Activated CD8-positive, alpha-beta memory T cell treated with anti-CD3 and anti-CD28 coated beads, Interleukin-2, amount 10 ng/mL, durations not matched to agents 7 days and 5 days (primary cell): ENCODE results near the gene SPAG4. TPM values are rescaled to one million over a fixed set of nuclear protein-coding genes. Genes with fewer than 3 reads are reported as not detected.

Experiments
- ATAC-seq: fragments of 150-1000 bp; cut with Tn5 transposase; one replicate; pipeline ENCODE4 v1.10.0; 2021; ENCODE audit warnings: moderate library complexity
- CTCF ChIA-PET: fragments of 350-600 bp; sonication (Branson Sonifier 250); formaldehyde crosslinking; loops from one replicate; lab custom pipeline; 2021; ENCODE audit warnings: antibody characterized with exemption; lab: Charles Lee
- DNase-seq: peaks from one replicate; pipeline ENCODE4 v3.0.0-alpha.2; 2020
- H3K27ac Mint-ChIP-seq: one replicate; pipeline ENCODE4 v1.8.0; 2021; ENCODE audit warnings: mild to moderate bottlenecking, mixed read lengths
- H3K27me3 Mint-ChIP-seq: one replicate; pipeline ENCODE4 v1.8.0; 2021; ENCODE audit warnings: mixed read lengths
- H3K36me3 Mint-ChIP-seq: one replicate; pipeline ENCODE4 v1.8.0; 2021; ENCODE audit warnings: mild to moderate bottlenecking, mixed read lengths
- H3K4me1 Mint-ChIP-seq: one replicate; pipeline ENCODE4 v1.8.0; 2021; ENCODE audit warnings: mixed read lengths
- H3K4me3 Mint-ChIP-seq: one replicate; pipeline ENCODE4 v1.8.0; 2021; ENCODE audit warnings: mild to moderate bottlenecking, moderate library complexity, mixed read lengths
- H3K9me3 Mint-ChIP-seq: one replicate; pipeline ENCODE4 v1.8.0; 2022; ENCODE audit warnings: low read depth, mixed read lengths
- total RNA-seq, 2 experiments: library from RNA; stranded (reverse); gene quantifications; one replicate each; pipeline ENCODE4 v1.2.3, GENCODE V29; 2021

Gene SPAG4
- total RNA-seq, 2 experiments from 2014 or later: 4.3 to 5.2 TPM

GRCh38 chr20:35637276-35637675 is 21.6 kb downstream of the SPAG4 start:
- CTCF ChIA-PET: interaction anchor here (2.4 kb wide), 1 partner anchor 17 kb away, joined by 9 read pairs; no protein-coding TSS in a partner anchor
- H3K36me3 Mint-ChIP-seq: peaks cover 4% of the 10 kb centered on the region
- no peak overlapping the region for H3K27ac Mint-ChIP-seq

GRCh38 chr20:35638751-35639150 is 23.1 kb downstream of the SPAG4 start:
- peaks cover 31% of the 10 kb centered on the region for H3K4me1 Mint-ChIP-seq
- DNase-seq (no peak), ATAC-seq (no peak)
- CTCF ChIA-PET: interaction anchor here (0.8 to 2.4 kb wide), 2 partner anchors 13 to 19 kb away, joined by 3 to 9 read pairs; no protein-coding TSS in a partner anchor
- H3K27ac Mint-ChIP-seq: no peak overlapping the region
- H3K27me3 Mint-ChIP-seq: no peaks in the 10 kb centered on the region
- H3K36me3 Mint-ChIP-seq: peaks cover 4% of the 10 kb centered on the region
- no peaks in the 10 kb centered on the region for H3K9me3 Mint-ChIP-seq
- no peak overlapping the region for H3K4me3 Mint-ChIP-seq

More at GRCh38 chr20:35637276-35637675, 21.6 kb downstream of the SPAG4 start:
- DNase-seq (no peak), ATAC-seq (no peak)
- Mint-ChIP-seq H3K4me1 (peaks cover 22% of the 10 kb centered on the region), H3K4me3 (no peak overlapping the region), H3K27me3 (no peaks in the 10 kb centered on the region), H3K9me3 (no peaks in the 10 kb centered on the region)

DNA sequence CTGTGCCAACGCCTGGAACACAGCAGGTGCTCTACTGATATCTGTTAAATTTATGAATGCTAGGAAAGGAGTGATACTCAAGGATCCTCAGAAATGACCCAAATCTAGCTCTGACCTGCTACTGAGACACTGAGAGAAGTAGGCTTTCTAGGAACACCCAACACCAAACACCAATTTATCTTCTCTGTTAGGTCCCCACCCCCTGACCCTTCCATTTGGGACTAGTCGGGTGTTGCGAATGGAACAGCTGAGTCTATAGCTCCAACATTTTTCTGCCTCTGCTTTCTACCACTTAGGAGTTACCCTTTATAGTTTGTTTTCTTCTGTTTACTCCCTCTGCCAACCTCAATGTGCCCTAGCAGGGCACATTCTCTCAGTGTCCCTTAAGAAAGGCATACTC is 25.1 kb downstream of the SPAG4 start:
- DNase-seq (no peak), ATAC-seq (no peak)
- no peak overlapping the region for H3K27ac Mint-ChIP-seq
- no peaks in the 10 kb centered on the region for H3K9me3 Mint-ChIP-seq
- H3K27me3 Mint-ChIP-seq: no peaks in the 10 kb centered on the region
- CTCF ChIA-PET: no interaction called here
- H3K4me3 Mint-ChIP-seq: no peak overlapping the region
- peaks cover 44% of the 10 kb centered on the region for H3K4me1 Mint-ChIP-seq
- H3K36me3 Mint-ChIP-seq: peaks cover 2% of the 10 kb centered on the region

- H3K27ac Mint-ChIP-seq: no peak overlapping the region
- H3K4me1 Mint-ChIP-seq: peaks cover 52% of the 10 kb centered on the region
- peaks cover 2% of the 10 kb centered on the region for H3K36me3 Mint-ChIP-seq
- no peaks in the 10 kb centered on the region for H3K9me3 Mint-ChIP-seq
- no peaks in the 10 kb centered on the region for H3K27me3 Mint-ChIP-seq
- no peak overlapping the region for H3K4me3 Mint-ChIP-seq
- CTCF ChIA-PET: interaction anchor here (0.6 kb wide), 1 partner anchor 166 kb away, joined by 4 read pairs; no protein-coding TSS in a partner anchor
- no peak for DNase-seq
- no peak for ATAC-seq
These were observed 26.1 kb downstream of the SPAG4 start for GRCh38 chr20:35641743-35642142.

- peaks cover 55% of the 10 kb centered on the region for H3K4me1 Mint-ChIP-seq
- ATAC-seq (no peak), DNase-seq (no peak)
- no peaks in the 10 kb centered on the region for H3K27me3 Mint-ChIP-seq
- CTCF ChIA-PET: no interaction called here
- peaks cover 7% of the 10 kb centered on the region for H3K36me3 Mint-ChIP-seq
- no peak overlapping the region for H3K4me3 Mint-ChIP-seq
- H3K27ac Mint-ChIP-seq: no peak overlapping the region
- H3K9me3 Mint-ChIP-seq: no peaks in the 10 kb centered on the region
These were observed 27.4 kb downstream of the SPAG4 start for GRCh38 chr20:35643045-35643444.

DNA sequence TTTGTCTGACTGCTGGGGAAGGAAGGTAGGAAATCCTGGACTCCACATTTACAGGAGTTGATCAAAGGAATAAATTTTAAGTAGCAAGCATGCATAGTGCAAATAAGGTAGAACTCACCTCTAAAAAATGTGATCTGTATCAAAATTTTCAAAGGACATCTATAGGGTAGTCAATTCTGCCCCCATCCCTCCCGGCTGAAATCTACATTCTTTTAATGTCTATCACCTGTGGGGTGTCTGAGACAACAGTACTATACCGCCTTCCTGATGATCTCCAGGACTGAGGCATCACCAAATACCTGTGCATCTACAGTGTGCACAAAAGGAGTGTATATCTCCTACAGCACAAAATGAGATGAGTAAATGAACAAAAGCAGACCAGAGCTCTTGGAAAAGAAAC is 29.2 kb downstream of the SPAG4 start:
- peaks cover 22% of the 10 kb centered on the region for H3K36me3 Mint-ChIP-seq
- H3K27me3 Mint-ChIP-seq: no peaks in the 10 kb centered on the region
- ATAC-seq (no peak), DNase-seq (no peak)
- H3K4me1 Mint-ChIP-seq: peaks cover 59% of the 10 kb centered on the region
- CTCF ChIA-PET: no interaction called here
- H3K9me3 Mint-ChIP-seq: no peaks in the 10 kb centered on the region
- peak overlapping the region; percentile 0 for H3K27ac Mint-ChIP-seq
- no peak overlapping the region for H3K4me3 Mint-ChIP-seq

GRCh38 chr20:35648836-35649235 is 33.2 kb downstream of the SPAG4 start:
- H3K4me1 Mint-ChIP-seq: peaks cover 51% of the 10 kb centered on the region
- CTCF ChIA-PET: interaction anchor here (1.8 kb wide), 1 partner anchor 30 kb away, joined by 5 read pairs; no protein-coding TSS in a partner anchor
- no peaks in the 10 kb centered on the region for H3K27me3 Mint-ChIP-seq
- no peak overlapping the region for H3K4me3 Mint-ChIP-seq
- DNase-seq (no peak), ATAC-seq (no peak)
- peak overlapping the region; percentile 2 for H3K27ac Mint-ChIP-seq
- no peaks in the 10 kb centered on the region for H3K9me3 Mint-ChIP-seq
- peaks cover 39% of the 10 kb centered on the region for H3K36me3 Mint-ChIP-seq

DNA sequence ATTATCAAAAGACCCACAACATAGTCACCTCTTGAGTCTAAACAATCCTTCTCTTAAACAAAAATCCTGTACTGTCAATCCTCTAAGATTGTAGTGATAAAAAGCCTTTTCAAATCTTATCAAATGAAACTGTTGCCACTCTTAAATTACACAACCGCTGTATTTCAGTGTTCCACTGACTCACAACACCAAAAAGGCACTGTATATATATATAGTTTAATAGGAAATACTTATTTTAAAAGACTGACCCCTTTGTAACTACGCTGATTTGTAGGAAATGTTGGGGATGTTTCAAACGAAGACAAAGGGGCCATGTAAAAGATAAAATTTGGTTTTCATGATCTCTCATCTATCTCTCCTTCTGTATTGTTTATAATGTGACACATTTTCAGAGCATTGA is 35.0 kb downstream of the SPAG4 start:
- Mint-ChIP-seq H3K27ac (peak overlapping the region; percentile 37), H3K9me3 (no peaks in the 10 kb centered on the region), H3K4me1 (peaks cover 37% of the 10 kb centered on the region), H3K27me3 (no peaks in the 10 kb centered on the region), H3K4me3 (no peak overlapping the region), H3K36me3 (peaks cover 39% of the 10 kb centered on the region)
- ATAC-seq (no peak), DNase-seq (no peak)
- CTCF ChIA-PET: no interaction called here

DNA sequence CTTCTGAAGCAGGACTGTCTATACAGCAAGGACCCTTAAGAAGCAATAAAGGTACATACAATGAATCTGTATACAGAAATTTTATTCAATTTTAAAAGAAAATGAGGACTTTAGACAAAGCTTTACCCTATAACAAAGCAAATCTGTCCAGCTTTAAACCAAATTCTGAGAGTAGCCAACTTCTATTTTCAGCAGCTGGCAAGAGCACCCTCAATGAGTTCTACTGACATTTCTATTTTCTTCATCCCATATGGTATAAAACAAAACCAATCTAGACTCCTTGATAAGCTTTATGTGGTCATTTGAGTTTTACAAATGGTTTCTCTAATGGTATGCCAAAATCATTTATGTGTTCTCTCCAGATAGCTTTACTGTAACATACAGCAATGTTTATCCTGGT is 36.3 kb downstream of the SPAG4 start:
- Mint-ChIP-seq H3K4me3 (no peak overlapping the region), H3K36me3 (peaks cover 43% of the 10 kb centered on the region), H3K27me3 (no peaks in the 10 kb centered on the region), H3K27ac (no peak overlapping the region), H3K4me1 (peaks cover 29% of the 10 kb centered on the region), H3K9me3 (no peaks in the 10 kb centered on the region)
- CTCF ChIA-PET: interaction anchor here (0.6 to 1.0 kb wide), 4 partner anchors 9 to 112 kb away, joined by 3 to 5 read pairs (median 3); no protein-coding TSS in a partner anchor
- ATAC-seq (no peak), DNase-seq (no peak)

GRCh38 chr20:35652641-35653429 is 37.2 kb downstream of the SPAG4 start:
- Mint-ChIP-seq H3K9me3 (no peaks in the 10 kb centered on the region), H3K4me3 (no peak overlapping the region), H3K27ac (no peak overlapping the region), H3K36me3 (peaks cover 44% of the 10 kb centered on the region), H3K27me3 (no peaks in the 10 kb centered on the region), H3K4me1 (peaks cover 31% of the 10 kb centered on the region)
- DNase-seq (no peak), ATAC-seq (no peak)
- CTCF ChIA-PET: interaction anchor here (1.0 kb wide), 1 partner anchor 15 kb away, joined by 3 read pairs; no protein-coding TSS in a partner anchor

DNA sequence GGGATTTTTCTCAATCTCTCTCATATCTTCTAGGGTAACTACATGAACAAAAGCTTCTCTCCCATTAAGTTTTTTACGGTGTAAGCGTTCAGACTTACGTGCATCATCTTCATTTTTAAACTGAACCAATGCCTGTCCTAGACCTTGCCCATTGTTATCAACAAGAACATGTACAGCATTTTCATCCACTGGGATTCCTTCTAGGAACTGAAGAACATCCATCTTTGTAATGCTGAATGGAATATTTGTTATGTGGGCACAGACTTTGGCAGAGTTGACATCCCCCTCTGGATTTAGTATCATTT is 37.8 kb downstream of the SPAG4 start:
- H3K4me1 Mint-ChIP-seq: peaks cover 33% of the 10 kb centered on the region
- no peak for ATAC-seq
- H3K4me3 Mint-ChIP-seq: no peak overlapping the region
- peaks cover 40% of the 10 kb centered on the region for H3K36me3 Mint-ChIP-seq
- CTCF ChIA-PET: no interaction called here
- H3K9me3 Mint-ChIP-seq: no peaks in the 10 kb centered on the region
- DNase-seq: no peak
- no peaks in the 10 kb centered on the region for H3K27me3 Mint-ChIP-seq
- no peak overlapping the region for H3K27ac Mint-ChIP-seq

GRCh38 chr20:35653893-35654292 is 38.3 kb downstream of the SPAG4 start:
- no peak for ATAC-seq
- Mint-ChIP-seq H3K4me3 (no peak overlapping the region), H3K27me3 (no peaks in the 10 kb centered on the region), H3K27ac (no peak overlapping the region), H3K9me3 (no peaks in the 10 kb centered on the region), H3K36me3 (peaks cover 38% of the 10 kb centered on the region), H3K4me1 (peaks cover 37% of the 10 kb centered on the region)
- no peak for DNase-seq
- CTCF ChIA-PET: no interaction called here

- Mint-ChIP-seq H3K27ac (no peak overlapping the region), H3K27me3 (no peaks in the 10 kb centered on the region), H3K4me3 (no peak overlapping the region), H3K4me1 (peaks cover 42% of the 10 kb centered on the region), H3K9me3 (no peaks in the 10 kb centered on the region), H3K36me3 (peaks cover 36% of the 10 kb centered on the region)
- CTCF ChIA-PET: no interaction called here
- DNase-seq (no peak), ATAC-seq (no peak)
These were observed 38.8 kb downstream of the SPAG4 start for GRCh38 chr20:35654415-35654814.

DNA sequence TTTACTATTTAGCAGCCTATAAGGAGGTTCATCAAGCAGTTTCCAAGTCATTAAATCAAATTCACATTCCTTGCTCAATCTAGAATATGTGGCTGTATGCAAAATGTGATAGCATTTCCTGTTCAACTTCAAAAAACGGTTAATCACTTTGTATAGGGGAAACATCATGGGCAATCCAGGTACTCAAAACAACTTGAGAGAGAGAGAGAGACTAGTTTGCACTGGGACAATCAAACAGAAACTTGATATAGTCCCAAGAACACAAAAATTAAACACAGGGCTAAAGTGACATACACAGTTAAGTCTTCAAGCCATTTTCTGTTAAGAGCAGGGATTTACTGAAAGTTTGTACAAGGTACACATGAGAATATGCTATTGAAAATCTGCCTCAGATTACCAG is 41.6 kb downstream of the SPAG4 start:
- peaks cover 32% of the 10 kb centered on the region for H3K36me3 Mint-ChIP-seq
- CTCF ChIA-PET: interaction anchor here (1.3 kb wide), 1 partner anchor 85 kb away, joined by 3 read pairs; the partner anchor contains the start of gene RBM39

More for the DNA sequence above, 41.6 kb downstream of the SPAG4 start:
- DNase-seq (no peak), ATAC-seq (no peak)
- Mint-ChIP-seq H3K4me3 (no peak overlapping the region), H3K27ac (peak overlapping the region; percentile 20), H3K27me3 (no peaks in the 10 kb centered on the region), H3K4me1 (peaks cover 47% of the 10 kb centered on the region), H3K9me3 (no peaks in the 10 kb centered on the region)
